22Rv1 (cell line): ENCODE results near the gene TXNL4A.
A peak's percentile ranks its signal among the peaks of the same experiment; 100 is the strongest.

Source experiments
- H3K27ac ChIP-seq: fragments of 450-650 bp; 2 replicates; pipeline ENCODE4 v1.5.1; 2017
- CTCF ChIP-seq: fragments of 450-650 bp; IDR thresholded peaks from 2 replicates; pipeline ENCODE4 v1.5.1; 2017; ENCODE audit warnings: mild to moderate bottlenecking
- ZFX ChIP-seq: fragments of 450-650 bp; IDR thresholded peaks from 2 replicates; pipeline ENCODE4 v1.6.1; 2017; ENCODE audit warnings: antibody characterized with exemption, borderline replicate concordance

The TXNL4A gene

GRCh38 chr18:79935925-79936324, 52.4 kb downstream of the TXNL4A start:
- TF ChIP-seq ZFX (no peak), CTCF (no peak)
- H3K27ac ChIP-seq, result peak overlapping the region; percentile 79; the same call in 1 of the 2 replicates

- peak overlapping the region; percentile 79 for H3K27ac ChIP-seq
- TF ChIP-seq ZFX (no peak), CTCF (no peak)
Observed at GRCh38 chr18:79935499-79935898, 52.9 kb downstream of the TXNL4A start.

- no peak for TF ChIP-seq CTCF
- TF ChIP-seq ZFX, result no peak
- peak overlapping the region; percentile 79 for H3K27ac ChIP-seq
Observed at GRCh38 chr18:79935098-79935480, 53.3 kb downstream of the TXNL4A start.

- H3K27ac ChIP-seq, result peak overlapping the region; percentile 79
- TF ChIP-seq ZFX (no peak), CTCF (peak; percentile 44)
Observed at GRCh38 chr18:79934311-79935097, 53.9 kb downstream of the TXNL4A start.

- H3K27ac ChIP-seq, result peak overlapping the region; percentile 79
- TF ChIP-seq ZFX (no peak), CTCF (peak; percentile 56)
Observed at GRCh38 chr18:79933765-79934164, 54.6 kb downstream of the TXNL4A start.

GRCh38 chr18:79932907-79933306, 55.5 kb downstream of the TXNL4A start:
- TF ChIP-seq ZFX, result no peak
- no peak overlapping the region for H3K27ac ChIP-seq

- H3K27ac ChIP-seq, result no peak overlapping the region
- no peak for TF ChIP-seq CTCF
- TF ChIP-seq ZFX, result no peak
Observed at GRCh38 chr18:79931475-79931874, 56.9 kb downstream of the TXNL4A start.
